ENCODE results near the gene ARL5A. TPM values are rescaled to one million over a fixed set of nuclear protein-coding genes. Genes with fewer than 3 reads are reported as not detected.
A peak's percentile ranks its signal among the peaks of the same experiment; 100 is the strongest.

Gene ARL5A
- total and polyA plus RNA-seq, 9 of the 15 experiments (the other 6 are each of a cell fraction or from before 2014, with no cell fraction given), result 16.3 to 117 (median 88.4) TPM

DNA sequence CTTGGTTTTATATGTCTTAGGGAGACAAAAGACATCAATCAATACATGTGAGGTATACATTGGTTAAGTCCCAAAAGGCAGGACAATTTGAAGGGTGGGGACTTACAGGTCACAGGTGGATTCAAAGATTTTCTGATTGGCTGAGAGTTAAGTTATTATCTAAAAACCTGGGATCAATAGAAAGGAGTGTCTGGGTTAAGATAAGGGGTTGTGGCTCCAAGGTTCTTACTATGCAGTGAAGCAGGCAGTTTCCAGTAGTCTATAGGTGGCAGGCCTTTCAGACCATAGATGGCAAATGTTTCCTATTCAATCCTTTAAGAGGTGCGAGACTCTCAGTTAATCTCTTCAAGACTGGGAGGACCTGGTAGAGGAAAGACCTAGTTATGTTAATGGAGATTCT lies 51.9 kb downstream of the ARL5A start (continued):
- TF ChIP-seq NCOR1 (IDR thresholded peaks at IDR 0.05) (peak; percentile 26; the same call in 1 of the 2 replicates), SRSF1 (IDR thresholded peaks at IDR 0.05; ENCODE audit: low read depth, low read length) (no peak), DPF2 (IDR thresholded peaks at IDR 0.05) (peak; percentile 41; the same call in 1 of the 2 replicates), ZEB2 (IDR thresholded peaks at IDR 0.05) (peak; percentile 74; the same call in 1 of the 2 replicates), EP300 (IDR thresholded peaks at IDR 0.05; ENCODE audit: low read length) (peak; percentile 17; the same call in 1 of the 2 replicates)

DNA sequence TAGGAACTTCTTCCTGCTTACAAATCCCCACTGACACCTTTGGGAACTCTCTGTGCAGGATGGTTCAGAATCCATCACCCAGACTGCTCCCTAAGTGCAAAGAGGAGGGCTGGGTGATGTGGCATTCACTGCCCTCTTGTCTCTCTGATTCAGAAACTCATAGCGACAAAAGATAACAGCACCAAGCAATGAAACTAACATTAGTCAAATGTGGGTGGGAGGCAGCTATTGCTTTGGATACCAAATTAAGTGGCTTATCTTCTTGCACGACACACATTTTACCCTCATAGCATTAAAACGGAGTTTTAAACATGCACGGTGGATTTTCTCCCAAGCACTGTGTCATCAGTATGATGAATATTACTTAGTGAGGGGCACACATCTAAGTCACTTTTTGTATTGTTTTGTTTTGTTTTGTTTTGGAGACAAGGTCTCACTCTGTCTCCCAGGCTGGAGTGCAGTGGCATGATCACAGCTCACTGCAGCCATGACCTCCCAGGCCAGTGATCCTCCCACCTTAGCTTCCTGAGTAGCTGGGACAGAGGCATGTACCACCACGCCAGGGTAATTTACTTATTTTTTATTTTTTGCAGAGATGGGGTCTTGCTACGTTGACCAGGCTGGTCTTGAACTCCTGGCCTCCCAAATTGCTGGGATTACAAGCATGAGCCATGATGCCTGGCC lies 53.0 kb downstream of the ARL5A start:
- no TSS peak for BruUV-seq (replicated peaks)
- no peaks in the 10 kb centered on the region for H3K79me2 ChIP-seq (ENCODE audit: control insufficient read depth, insufficient read depth, low read length)
- 22% methylated on average over 5 of the region's 6 CpGs for WGBS (ENCODE audit: insufficient coverage, low coverage, missing lambda C conversion rate)
- in situ Hi-C loops (cut with MboI) (no loop called here), intact Hi-C loops (cut with micrococcal nuclease) (no loop called here)
- H3K4me2 ChIP-seq (ENCODE audit: insufficient read depth, low read length), result no peak overlapping the region
- peak; percentile 9 for ATAC-seq
- H3K36me3 ChIP-seq (ENCODE audit: control insufficient read depth, insufficient read depth, low read length), result peaks cover 28% of the 10 kb centered on the region
- no peaks in the 10 kb centered on the region for H4K20me1 ChIP-seq (replicated peaks; ENCODE audit: control insufficient read depth, insufficient read depth, low read length)
- ChIA-PET CTCF (ENCODE audit: low intra/inter-chr PET ratio) (no interaction called here), POLR2A (interaction anchor here (1.0 kb wide), 1 partner anchor 11 kb away, joined by 4 read pairs; no protein-coding TSS in a partner anchor)
- H3K27ac ChIP-seq (ENCODE audit: extremely low read depth, low read depth, low read length), result no peak overlapping the region
- FAIRE-seq, result no peak
- H3K9ac ChIP-seq (ENCODE audit: insufficient read depth in 1 of 2, low read depth in 2 of 2, low read length in 2 of 2), result no peak overlapping the region
- no peak overlapping the region for H2AFZ ChIP-seq (ENCODE audit: low read depth, low read length)
- no peaks in the 10 kb centered on the region for H3K9me3 ChIP-seq (replicated peaks; ENCODE audit: control insufficient read depth, insufficient read depth, low read depth, low read length)
- H3K9me1 ChIP-seq (ENCODE audit: control insufficient read depth, insufficient read depth, low read length), result no peaks in the 10 kb centered on the region
- peaks cover 0 to 30% of the 10 kb centered on the region in 2 experiments; a peak in 3 of 5 replicates for H3K4me1 ChIP-seq (replicated peaks in 1 of 2; ENCODE audit: control insufficient read depth in 2 of 2, insufficient read depth in 2 of 2, low read length in 2 of 2)
- peak; percentile 37 to 46 (median 45) for DNase-seq (ENCODE audit: extremely low read depth in 1 of 4, low spot score in 3 of 4)
- H3K4me3 ChIP-seq, result no peak overlapping the region
- no peaks in the 10 kb centered on the region for H3K27me3 ChIP-seq (ENCODE audit: control insufficient read depth in 2 of 2, insufficient read depth in 2 of 2, low read length in 2 of 2)
- no peak for TF ChIP-seq GTF2F1 (IDR thresholded peaks at IDR 0.05; ENCODE audit: low read depth, low read length)
- TF ChIP-seq HNRNPL (IDR thresholded peaks at IDR 0.05; ENCODE audit: low read depth, low read length), result no peak
- no peak for TF ChIP-seq HMGN3 (IDR thresholded peaks at IDR 0.05; ENCODE audit: borderline replicate concordance, extremely low read depth, insufficient read length, low read depth, low read length)
- no peak for TF ChIP-seq ZNF699 (CRISPR knock-in tag; IDR thresholded peaks at IDR 0.05; ENCODE audit: insufficient replicate concordance)
- TF ChIP-seq, protein P1, sequence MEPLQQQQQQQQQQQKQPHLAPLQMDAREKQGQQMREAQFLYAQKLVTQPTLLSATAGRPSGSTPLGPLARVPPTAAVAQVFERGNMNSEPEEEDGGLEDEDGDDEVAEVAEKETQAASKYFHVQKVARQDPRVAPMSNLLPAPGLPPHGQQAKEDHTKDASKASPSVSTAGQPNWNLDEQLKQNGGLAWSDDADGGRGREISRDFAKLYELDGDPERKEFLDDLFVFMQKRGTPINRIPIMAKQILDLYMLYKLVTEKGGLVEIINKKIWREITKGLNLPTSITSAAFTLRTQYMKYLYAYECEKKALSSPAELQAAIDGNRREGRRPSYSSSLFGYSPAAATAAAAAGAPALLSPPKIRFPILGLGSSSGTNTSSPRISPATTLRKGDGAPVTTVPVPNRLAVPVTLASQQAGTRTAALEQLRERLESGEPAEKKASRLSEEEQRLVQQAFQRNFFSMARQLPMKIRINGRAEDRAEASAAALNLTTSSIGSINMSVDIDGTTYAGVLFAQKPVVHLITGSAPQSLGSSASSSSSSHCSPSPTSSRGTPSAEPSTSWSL (CRISPR knock-in tag; IDR thresholded peaks at IDR 0.05; ENCODE audit: borderline replicate concordance), result no peak
- TF ChIP-seq TEAD4 (IDR thresholded peaks at IDR 0.05; ENCODE audit: low read length), result 0 out of 2 replicates have a peak, but pooled peaks have one; percentile 33
- no peak for TF ChIP-seq TEAD4 (CRISPR knock-in tag; IDR thresholded peaks at IDR 0.05; ENCODE audit: borderline replicate concordance)
- no peak for TF ChIP-seq SMAD1 (IDR thresholded peaks at IDR 0.05; ENCODE audit: low read depth, low read length, partially characterized antibody)
- peak; percentile 32 for TF ChIP-seq RFX1 (IDR thresholded peaks at IDR 0.05)
- 0 out of 2 replicates have a peak, but pooled peaks have one; percentile 43 for TF ChIP-seq ERF (CRISPR knock-in tag; IDR thresholded peaks at IDR 0.05)
- TF ChIP-seq CHCHD3 (CRISPR knock-in tag; IDR thresholded peaks at IDR 0.05), result no peak
- peak; percentile 64 for TF ChIP-seq ARID1B (IDR thresholded peaks at IDR 0.05)
- TF ChIP-seq ZNF184 (CRISPR knock-in tag; IDR thresholded peaks at IDR 0.05), result no peak
- no peak for TF ChIP-seq MAFF (IDR thresholded peaks at IDR 0.05; ENCODE audit: low read length)
- TF ChIP-seq RBM39 (optimal IDR thresholded peaks at IDR 0.05; ENCODE audit: low read depth, low read length), result no peak
- peak; percentile 50; the same call in 1 of the 2 replicates for TF ChIP-seq SMARCA4 (IDR thresholded peaks at IDR 0.05)
- TF ChIP-seq CBFA2T3 (IDR thresholded peaks at IDR 0.05), result peak; percentile 79

Data from K562 (cell line).